GM18907 (cell line): ENCODE measurements around the gene PGM1.

ENCODE experiments used
- ATAC-seq: cut with Tn5 transposase; IDR thresholded peaks from one replicate; pipeline ENCODE4 v1.9.1; 2021; ENCODE audit warnings: mild to moderate bottlenecking, moderate library complexity; ENCODE audit not compliant: unreplicated experiment

Gene PGM1

GRCh38 chr1:63630666-63631065 is 37.5 kb downstream of the PGM1 start:
- ATAC-seq: no peak

- no peak for ATAC-seq
Measured at GRCh38 chr1:63632110-63632509, 38.9 kb downstream of the PGM1 start.

- ATAC-seq: no peak
Measured at GRCh38 chr1:63633281-63633680, 40.1 kb downstream of the PGM1 start.

GRCh38 chr1:63634471-63634870 is 41.3 kb downstream of the PGM1 start:
- ATAC-seq: no peak

GRCh38 chr1:63635681-63636080 is 42.5 kb downstream of the PGM1 start:
- ATAC-seq: no peak

- no peak for ATAC-seq
Measured at GRCh38 chr1:63636192-63637105, 43.2 kb downstream of the PGM1 start.

GRCh38 chr1:63638471-63638870 is 45.3 kb downstream of the PGM1 start:
- ATAC-seq: no peak

GRCh38 chr1:63638875-63639274 is 45.7 kb downstream of the PGM1 start:
- no peak for ATAC-seq

GRCh38 chr1:63640633-63641567 is 47.7 kb downstream of the PGM1 start:
- ATAC-seq: no peak

- ATAC-seq: no peak
Measured at GRCh38 chr1:63641615-63642014, 48.4 kb downstream of the PGM1 start.

- no peak for ATAC-seq
Measured at GRCh38 chr1:63642901-63643300, 49.7 kb downstream of the PGM1 start.

GRCh38 chr1:63643517-63643916 is 50.3 kb downstream of the PGM1 start:
- no peak for ATAC-seq

GRCh38 chr1:63643926-63644325 is 50.7 kb downstream of the PGM1 start:
- ATAC-seq: no peak

- no peak for ATAC-seq
Measured at GRCh38 chr1:63645317-63645716, 52.1 kb downstream of the PGM1 start.

GRCh38 chr1:63648689-63649088 is 55.5 kb downstream of the PGM1 start:
- no peak for ATAC-seq

GRCh38 chr1:63651161-63651701 is 58.0 kb downstream of the PGM1 start:
- ATAC-seq: no peak

- no peak for ATAC-seq
Measured at GRCh38 chr1:63653976-63654375, 60.8 kb downstream of the PGM1 start.

- no peak for ATAC-seq
Measured at GRCh38 chr1:63659448-63659847, 66.2 kb downstream of the PGM1 start.

GRCh38 chr1:63662056-63662836 is 69.0 kb downstream of the PGM1 start:
- no peak for ATAC-seq

GRCh38 chr1:63662841-63663240 is 69.6 kb downstream of the PGM1 start:
- no peak for ATAC-seq

- no peak for ATAC-seq
Measured at GRCh38 chr1:63663301-63663700, 70.1 kb downstream of the PGM1 start.
